ENCODE results near the gene B9D1. TPM values are rescaled to one million over a fixed set of nuclear protein-coding genes. Genes with fewer than 3 reads are reported as not detected.

Gene B9D1
- total RNA-seq, 1 experiment from 2014 or later = 48.0 TPM

DNA sequence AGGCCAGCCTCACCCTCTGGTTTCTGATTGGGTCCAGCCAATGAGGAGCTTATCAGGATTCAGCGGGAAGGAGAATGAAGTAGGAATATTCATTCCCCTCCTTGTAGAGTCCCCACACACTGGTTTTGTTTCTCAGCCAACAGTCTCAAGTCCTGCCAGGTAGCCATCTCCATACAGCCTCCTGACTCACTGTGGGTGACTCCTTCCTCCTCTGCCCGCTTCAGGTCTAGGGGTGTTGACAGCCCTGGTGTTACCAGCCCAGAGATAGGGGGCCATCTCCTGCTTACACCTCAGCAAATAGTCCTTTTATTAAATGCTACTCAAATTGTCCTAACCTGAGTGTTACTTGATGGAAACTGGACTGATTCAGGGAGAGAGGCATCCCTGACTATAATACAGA, 28.4 kb upstream of the B9D1 start:
- no TSS peak for BruUV-seq (replicated peaks)
- POLR2A ChIA-PET (ENCODE audit: unreplicated experiment) = no interaction called here

DNA sequence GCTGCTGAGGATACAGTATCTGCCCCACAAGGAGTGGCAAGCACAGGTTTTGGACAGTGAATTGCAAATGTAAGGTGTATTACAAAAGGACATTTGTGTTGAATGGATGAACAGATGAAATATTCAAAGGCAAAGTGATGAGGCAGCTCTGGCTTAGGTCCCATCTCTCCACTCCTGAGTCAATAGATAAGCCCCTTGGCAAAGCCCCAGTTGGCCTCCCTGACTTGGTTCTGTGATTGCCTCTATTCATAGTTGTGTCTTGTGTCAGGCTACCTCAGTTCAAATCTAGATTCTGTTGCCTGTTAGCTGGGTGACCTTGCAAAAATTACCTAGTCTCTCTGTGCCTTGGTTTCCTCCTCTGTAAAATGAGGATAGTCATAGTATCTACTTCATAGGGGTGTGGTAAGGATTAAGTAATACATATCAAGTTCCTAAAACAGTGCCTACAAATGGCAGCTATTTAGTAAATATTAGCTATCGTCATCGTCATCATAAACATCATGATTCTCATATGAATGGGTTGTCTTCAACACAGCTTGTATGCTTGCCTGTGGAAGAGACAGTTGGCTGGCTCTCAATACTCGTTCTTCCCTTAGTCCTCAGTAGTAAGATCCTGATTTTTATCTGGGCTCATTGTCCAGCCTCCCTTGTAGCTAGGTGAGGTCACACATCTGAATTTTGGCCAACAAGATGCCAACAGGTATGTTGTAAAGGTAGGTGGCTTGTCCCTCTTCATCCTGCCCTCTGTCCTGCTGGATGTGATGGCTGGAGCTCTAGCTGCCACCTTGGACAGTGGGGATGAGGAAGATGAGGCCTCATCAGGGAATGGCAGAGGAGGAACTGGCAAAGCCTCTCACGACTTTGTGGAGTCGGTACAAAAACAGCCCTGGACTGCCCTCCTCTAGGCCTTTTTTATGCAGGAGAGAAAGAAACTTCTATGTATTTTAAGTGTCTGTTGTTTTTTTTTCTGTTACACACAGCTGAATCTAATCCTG, 26.6 kb upstream of the B9D1 start:
- ChIA-PET POLR2A (ENCODE audit: unreplicated experiment) (no interaction called here), CTCF (no interaction called here)
- H3K79me2 ChIP-seq (ENCODE audit: low read length) = no peaks in the 10 kb centered on the region
- peaks cover 13% of the 10 kb centered on the region; the same call in 1 of the 2 replicates for H3K4me1 ChIP-seq (ENCODE audit: insufficient read depth, low read length)
- no peak overlapping the region for H3K4me2 ChIP-seq (ENCODE audit: low read length)
- intact Hi-C loops (cut with micrococcal nuclease) = no loop called here
- H3K4me3 ChIP-seq (ENCODE audit: low read length) = no peak overlapping the region
- ATAC-seq (no peak), DNase-seq (no peak)
- H3K9me3 ChIP-seq (ENCODE audit: low read length) = no peaks in the 10 kb centered on the region
- no peaks in the 10 kb centered on the region for H3F3A ChIP-seq (ENCODE audit: low read length, unreplicated experiment)
- H4K20me1 ChIP-seq (ENCODE audit: low read length) = no peaks in the 10 kb centered on the region
- H3K9me2 ChIP-seq (replicated peaks; ENCODE audit: low read length) = no peaks in the 10 kb centered on the region
- H3K9ac ChIP-seq (ENCODE audit: low read length) = no peak overlapping the region
- TF ChIP-seq, protein P1, sequence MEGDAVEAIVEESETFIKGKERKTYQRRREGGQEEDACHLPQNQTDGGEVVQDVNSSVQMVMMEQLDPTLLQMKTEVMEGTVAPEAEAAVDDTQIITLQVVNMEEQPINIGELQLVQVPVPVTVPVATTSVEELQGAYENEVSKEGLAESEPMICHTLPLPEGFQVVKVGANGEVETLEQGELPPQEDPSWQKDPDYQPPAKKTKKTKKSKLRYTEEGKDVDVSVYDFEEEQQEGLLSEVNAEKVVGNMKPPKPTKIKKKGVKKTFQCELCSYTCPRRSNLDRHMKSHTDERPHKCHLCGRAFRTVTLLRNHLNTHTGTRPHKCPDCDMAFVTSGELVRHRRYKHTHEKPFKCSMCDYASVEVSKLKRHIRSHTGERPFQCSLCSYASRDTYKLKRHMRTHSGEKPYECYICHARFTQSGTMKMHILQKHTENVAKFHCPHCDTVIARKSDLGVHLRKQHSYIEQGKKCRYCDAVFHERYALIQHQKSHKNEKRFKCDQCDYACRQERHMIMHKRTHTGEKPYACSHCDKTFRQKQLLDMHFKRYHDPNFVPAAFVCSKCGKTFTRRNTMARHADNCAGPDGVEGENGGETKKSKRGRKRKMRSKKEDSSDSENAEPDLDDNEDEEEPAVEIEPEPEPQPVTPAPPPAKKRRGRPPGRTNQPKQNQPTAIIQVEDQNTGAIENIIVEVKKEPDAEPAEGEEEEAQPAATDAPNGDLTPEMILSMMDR (conservative IDR thresholded peaks at IDR 0.05; ENCODE audit: low read depth, low read length) = no peak
- TF ChIP-seq EZH2phosphoT487 (IDR thresholded peaks at IDR 0.05; ENCODE audit: borderline replicate concordance, low read length) = no peak
- no peaks in the 10 kb centered on the region for H3K36me3 ChIP-seq (ENCODE audit: low read depth, low read length)
- BruUV-seq (replicated peaks) = no TSS peak
- H3K27ac ChIP-seq (ENCODE audit: low read length) = no peak overlapping the region
- H2AFZ ChIP-seq (ENCODE audit: low read length) = no peak overlapping the region
- no peaks in the 10 kb centered on the region for H3K27me3 ChIP-seq (ENCODE audit: low read length)

More for the DNA sequence above, 28.4 kb upstream of the B9D1 start:
- Histone ChIP-seq H3K36me3 (ENCODE audit: low read depth, low read length) (no peaks in the 10 kb centered on the region), H3K4me1 (ENCODE audit: insufficient read depth, low read length) (peaks cover 12% of the 10 kb centered on the region; the same call in 1 of the 2 replicates), H3K9me2 (replicated peaks; ENCODE audit: low read length) (no peaks in the 10 kb centered on the region), H3K4me2 (ENCODE audit: low read length) (no peak overlapping the region), H3K4me3 (ENCODE audit: low read length) (no peak overlapping the region), H3K27ac (ENCODE audit: low read length) (no peak overlapping the region), H3K27me3 (ENCODE audit: low read length) (no peaks in the 10 kb centered on the region), H3K9ac (ENCODE audit: low read length) (no peak overlapping the region), H3K9me3 (ENCODE audit: low read length) (no peaks in the 10 kb centered on the region), H3F3A (ENCODE audit: low read length, unreplicated experiment) (no peaks in the 10 kb centered on the region), H4K20me1 (ENCODE audit: low read length) (no peaks in the 10 kb centered on the region), H3K79me2 (ENCODE audit: low read length) (no peaks in the 10 kb centered on the region), H2AFZ (ENCODE audit: low read length) (no peak overlapping the region)
- DNase-seq (no peak), ATAC-seq (no peak)
- intact Hi-C loops (cut with micrococcal nuclease) = no loop called here
- CTCF ChIA-PET = no interaction called here
- TF ChIP-seq EZH2phosphoT487 (IDR thresholded peaks at IDR 0.05; ENCODE audit: borderline replicate concordance, low read length) (no peak), EZH2 (IDR thresholded peaks at IDR 0.05; ENCODE audit: low read length, unreplicated experiment) (no peak)
- TF ChIP-seq, protein P1 (conservative IDR thresholded peaks at IDR 0.05; ENCODE audit: low read depth, low read length) = no peak

All from PC-3 (cell line).